ENCODE results near the gene MRPL50. TPM values are rescaled to one million over a fixed set of nuclear protein-coding genes. Genes with fewer than 3 reads are reported as not detected.

The MRPL50 gene
- total RNA-seq, result 12.4 and 14.1 TPM in 2 replicates

GRCh38 chr9:101398068-101398929 is at the start of gene MRPL50, which contains the start of gene ZNF189:
TSS of gene MRPL50 (minus strand) at chr9:101398618. CDS start at chr9:101398592, 26 bp downstream.
TSS of gene ZNF189 (plus strand) at chr9:101398851. CDS start at chr9:101399157, 306 bp downstream.
- peak; percentile 95 to 99 for DNase-seq (ENCODE audit: low read depth in 2 of 2)

GRCh38 chr9:101446732-101447131 is 48.3 kb upstream of the MRPL50 start:
- no peak for DNase-seq (ENCODE audit: low read depth in 2 of 2)

GRCh38 chr9:101445353-101446029 is 47.1 kb upstream of the MRPL50 start:
- no peak for DNase-seq (ENCODE audit: low read depth in 2 of 2)

- DNase-seq (ENCODE audit: low read depth in 2 of 2), result no peak
Observed at GRCh38 chr9:101443364-101443771, 45.0 kb upstream of the MRPL50 start.

- no peak for DNase-seq (ENCODE audit: low read depth in 2 of 2)
Observed at GRCh38 chr9:101442736-101443135, 44.3 kb upstream of the MRPL50 start.

GRCh38 chr9:101442318-101442717 is 43.9 kb upstream of the MRPL50 start:
- no peak for DNase-seq (ENCODE audit: low read depth in 2 of 2)

GRCh38 chr9:101440714-101441230 is 42.4 kb upstream of the MRPL50 start:
- DNase-seq (ENCODE audit: low read depth in 2 of 2), result no peak

- DNase-seq (ENCODE audit: low read depth in 2 of 2), result no peak
Observed at GRCh38 chr9:101438523-101438922, 40.1 kb upstream of the MRPL50 start.

GRCh38 chr9:101437806-101438232 is 39.4 kb upstream of the MRPL50 start:
- DNase-seq (ENCODE audit: low read depth in 2 of 2), result no peak

- DNase-seq (ENCODE audit: low read depth in 2 of 2), result no peak
Observed at GRCh38 chr9:101435601-101436079, 37.2 kb upstream of the MRPL50 start, which contains the start of gene ALDOB. TSS of gene ALDOB (minus strand) at chr9:101435774. CDS start at chr9:101430887, 4,887 bp downstream.

GRCh38 chr9:101434998-101435397 is 36.6 kb upstream of the MRPL50 start:
- no peak for DNase-seq (ENCODE audit: low read depth in 2 of 2)

GRCh38 chr9:101433229-101433628 is 34.8 kb upstream of the MRPL50 start:
- no peak for DNase-seq (ENCODE audit: low read depth in 2 of 2)

- DNase-seq (ENCODE audit: low read depth in 2 of 2), result no peak
Observed at GRCh38 chr9:101432740-101433139, 34.3 kb upstream of the MRPL50 start.

- no peak for DNase-seq (ENCODE audit: low read depth in 2 of 2)
Observed at GRCh38 chr9:101432171-101432570, 33.8 kb upstream of the MRPL50 start.

GRCh38 chr9:101429736-101430135 is 31.3 kb upstream of the MRPL50 start:
- no peak for DNase-seq (ENCODE audit: low read depth in 2 of 2)

GRCh38 chr9:101428909-101429308 is 30.5 kb upstream of the MRPL50 start:
- DNase-seq (ENCODE audit: low read depth in 2 of 2), result no peak

GRCh38 chr9:101427957-101428655 is 29.7 kb upstream of the MRPL50 start:
- no peak for DNase-seq (ENCODE audit: low read depth in 2 of 2)

- DNase-seq (ENCODE audit: low read depth in 2 of 2), result no peak
Observed at GRCh38 chr9:101427358-101427757, 28.9 kb upstream of the MRPL50 start.

GRCh38 chr9:101421653-101422065 is 23.2 kb upstream of the MRPL50 start:
- DNase-seq (ENCODE audit: low read depth in 2 of 2), result no peak

- no peak for DNase-seq (ENCODE audit: low read depth in 2 of 2)
Observed at GRCh38 chr9:101419863-101420262, 21.4 kb upstream of the MRPL50 start.
